Small intestine (tissue), 7 donors: Measurements from ENCODE around the gene RFTN1. TPM values are rescaled to one million over a fixed set of nuclear protein-coding genes. Genes with fewer than 3 reads are reported as not detected.

Source experiments
- DNase-seq, 2 donors: peaks; one replicate each; pipeline versions ENCODE4 v3.0.0 to v3.0.0-alpha.2; 2013
- FAIRE-seq: peaks from 2 replicates; lab custom pipeline; 2012; peaks lifted over from hg19 to GRCh38; lab: Jason Lieb, UNC
- H3K27ac ChIP-seq, 3 donors: one replicate each; pipeline ENCODE4 v1.5.1; 2013; ENCODE audit warnings: low read length in 2 of 3, mild to moderate bottlenecking in 2 of 3, control low read depth in 1 of 3, inconsistent platforms in 1 of 3, low read depth in 1 of 3, moderate library complexity in 1 of 3
- H3K27me3 ChIP-seq, 3 donors: one replicate each; pipeline ENCODE4 v1.6.1; 2013; ENCODE audit warnings: low read length in 3 of 3, inconsistent platforms in 1 of 3; ENCODE audit not compliant: control insufficient read depth in 3 of 3, insufficient read depth in 3 of 3
- H3K36me3 ChIP-seq, 3 donors: one replicate each; pipeline ENCODE4 v1.6.1; 2013; ENCODE audit warnings: low read length in 3 of 3, inconsistent platforms in 1 of 3, low read depth in 1 of 3, mild to moderate bottlenecking in 1 of 3, moderate library complexity in 1 of 3; ENCODE audit not compliant: control insufficient read depth in 3 of 3, insufficient read depth in 2 of 3
- H3K4me1 ChIP-seq, 3 donors: one replicate each; pipeline ENCODE4 v1.6.1; 2013; ENCODE audit warnings: low read length in 2 of 3, inconsistent platforms in 1 of 3, low read depth in 1 of 3, mild to moderate bottlenecking in 1 of 3, moderate library complexity in 1 of 3; ENCODE audit not compliant: control insufficient read depth in 3 of 3, insufficient read depth in 2 of 3
- H3K4me3 ChIP-seq, 3 donors: one replicate each; pipeline ENCODE4 v1.5.1; 2013; ENCODE audit warnings: low read length in 3 of 3, control low read depth in 1 of 3, inconsistent platforms in 1 of 3, low read depth in 1 of 3, mild to moderate bottlenecking in 1 of 3, moderate library complexity in 1 of 3
- H3K9me3 ChIP-seq, 2 donors: one replicate each; pipeline ENCODE4 v1.6.1; 2013; ENCODE audit warnings: low read depth in 1 of 2, low read length in 1 of 2; ENCODE audit not compliant: control insufficient read depth in 2 of 2, insufficient read depth in 1 of 2
- WGBS, 3 donors: extraction: QIAGEN DNeasy Blood & Tissue Kit; methylation state at CpG; one replicate each; pipeline ENCODE4 v1.1.7; 2013; 5-methylcytosine and 5-hydroxymethylcytosine counted together
- polyA plus RNA-seq, 4 donors: library from polyadenylated mRNA; stranded (reverse) in 3 of 4; unstranded in 1 of 4; fragments of 200-250 nt in 3 of 4; fragments of 120-200 nt in 1 of 4; gene quantifications; one replicate each; pipeline versions ENCODE4 v1.2.1 to v1.2.3, GENCODE V29; 2013
- donor health status: healthy with polysubstance abuse.
- donor health status: control.
- donor health status: control.
- donor health status: Bipolar disorder and iron deficiency.
- donor health status: healthy.

The RFTN1 gene
- polyA plus RNA-seq, 4 donors = 1.8 to 18.4 (median 11.6) TPM

- peaks cover 0 to 23% (median 19%) of the 10 kb centered on the region in 3 donors for H3K36me3 ChIP-seq
- peak overlapping the region in 2 of 3 donors; percentile 76 to 89 for H3K27ac ChIP-seq
- H3K4me1 ChIP-seq = no peaks in the 10 kb centered on the region
- FAIRE-seq (no peak), DNase-seq (no peak)
- 65 to 78% (median 67%) methylated on average over 6 of the region's 6 CpGs for WGBS, 3 donors
- H3K4me3 ChIP-seq = peak overlapping the region in 2 of 3 donors; percentile 9 to 42
- H3K27me3 ChIP-seq = no peaks in the 10 kb centered on the region
- no peaks in the 10 kb centered on the region for H3K9me3 ChIP-seq
These were observed 226.6 kb downstream of the RFTN1 start for GRCh38 chr3:16286751-16287543.

- no peaks in the 10 kb centered on the region for H3K4me1 ChIP-seq
- 63 to 94% (median 80%) methylated on average over 3 of the region's 3 CpGs for WGBS, 3 donors
- H3K27me3 ChIP-seq = no peaks in the 10 kb centered on the region
- H3K4me3 ChIP-seq = peak overlapping the region in 2 of 3 donors; percentile 9 to 42
- peak overlapping the region in 2 of 3 donors; percentile 76 to 89 for H3K27ac ChIP-seq
- peak in 1 of 2 donors; percentile 64 for DNase-seq
- no peak for FAIRE-seq
- no peaks in the 10 kb centered on the region for H3K9me3 ChIP-seq
- peaks cover 2 to 25% (median 19%) of the 10 kb centered on the region in 3 donors for H3K36me3 ChIP-seq
These were observed 227.3 kb downstream of the RFTN1 start for GRCh38 chr3:16286161-16286560.

- peaks cover 2 to 23% (median 15%) of the 10 kb centered on the region in 3 donors for H3K36me3 ChIP-seq
- H3K4me3 ChIP-seq = no peak overlapping the region
- H3K4me1 ChIP-seq = no peaks in the 10 kb centered on the region
- H3K27me3 ChIP-seq = no peaks in the 10 kb centered on the region
- H3K27ac ChIP-seq = peak overlapping the region in 1 of 3 donors; percentile 36
- WGBS, 3 donors = 97 to 100% (median 100%) methylated on average over 1 of the region's 1 CpG
- DNase-seq (no peak), FAIRE-seq (no peak)
- no peaks in the 10 kb centered on the region for H3K9me3 ChIP-seq
These were observed 228.9 kb downstream of the RFTN1 start for GRCh38 chr3:16284633-16285032.

GRCh38 chr3:16280671-16281070 lies 232.8 kb downstream of the RFTN1 start:
- no peak overlapping the region for H3K27ac ChIP-seq
- DNase-seq (no peak), FAIRE-seq (no peak)
- 91 to 98% (median 95%) methylated on average over 2 of the region's 2 CpGs for WGBS, 3 donors
- peaks cover 2 to 18% (median 15%) of the 10 kb centered on the region in 3 donors for H3K36me3 ChIP-seq
- no peaks in the 10 kb centered on the region for H3K4me1 ChIP-seq
- H3K4me3 ChIP-seq = no peak overlapping the region
- no peaks in the 10 kb centered on the region for H3K27me3 ChIP-seq
- no peaks in the 10 kb centered on the region for H3K9me3 ChIP-seq

- Histone ChIP-seq H3K27me3 (no peaks in the 10 kb centered on the region), H3K36me3 (peaks cover 2 to 21% (median 12%) of the 10 kb centered on the region in 3 donors), H3K4me1 (no peaks in the 10 kb centered on the region), H3K9me3 (no peaks in the 10 kb centered on the region), H3K27ac (no peak overlapping the region), H3K4me3 (no peak overlapping the region)
- DNase-seq = no peak
- FAIRE-seq = no peak
- 83 to 98% (median 93%) methylated on average over 3 of the region's 3 CpGs for WGBS, 3 donors
These were observed 234.3 kb downstream of the RFTN1 start for GRCh38 chr3:16279010-16279801.

GRCh38 chr3:16277471-16277870 lies 236.0 kb downstream of the RFTN1 start:
- 71 to 96% (median 77%) methylated on average over 3 of the region's 3 CpGs for WGBS, 3 donors
- peaks cover 2 to 25% (median 9%) of the 10 kb centered on the region in 3 donors for H3K36me3 ChIP-seq
- no peaks in the 10 kb centered on the region for H3K27me3 ChIP-seq
- FAIRE-seq (no peak), DNase-seq (no peak)
- H3K27ac ChIP-seq = no peak overlapping the region
- H3K4me3 ChIP-seq = no peak overlapping the region
- no peaks in the 10 kb centered on the region for H3K9me3 ChIP-seq
- no peaks in the 10 kb centered on the region for H3K4me1 ChIP-seq

- peaks cover 0 to 23% (median 12%) of the 10 kb centered on the region in 3 donors for H3K36me3 ChIP-seq
These were observed 239.6 kb downstream of the RFTN1 start for GRCh38 chr3:16273867-16274266.

GRCh38 chr3:16272588-16272987 lies 240.9 kb downstream of the RFTN1 start:
- no peak overlapping the region for H3K27ac ChIP-seq
- H3K9me3 ChIP-seq = no peaks in the 10 kb centered on the region
- H3K27me3 ChIP-seq = no peaks in the 10 kb centered on the region
- 87 to 95% (median 89%) methylated on average over 1 of the region's 1 CpG for WGBS, 3 donors
- no peak overlapping the region for H3K4me3 ChIP-seq
- peaks cover 0 to 21% (median 8%) of the 10 kb centered on the region in 3 donors for H3K36me3 ChIP-seq
- DNase-seq = no peak
- no peak for FAIRE-seq
- peaks cover 0 to 1% (median 0%) of the 10 kb centered on the region in 3 donors for H3K4me1 ChIP-seq

More at GRCh38 chr3:16273867-16274266, 239.6 kb downstream of the RFTN1 start:
- FAIRE-seq (no peak), DNase-seq (no peak)
- no peak overlapping the region for H3K4me3 ChIP-seq
- no peaks in the 10 kb centered on the region for H3K27me3 ChIP-seq
- no peak overlapping the region for H3K27ac ChIP-seq
- H3K9me3 ChIP-seq = no peaks in the 10 kb centered on the region
- WGBS, 3 donors = 94 to 98% (median 98%) methylated on average over 2 of the region's 2 CpGs
- H3K4me1 ChIP-seq = no peaks in the 10 kb centered on the region
